Right hindlimb (tissue), 1 donor: Measurements from ENCODE around the gene MYOZ3.

ENCODE experiments used
- DNase-seq: peaks from one replicate; pipeline ENCODE4 v3.0.0-alpha.2; 2018

Gene MYOZ3

GRCh38 chr5:150644058-150644457, 17.0 kb upstream of the MYOZ3 start:
- no peak for DNase-seq

GRCh38 chr5:150644514-150644913, 16.5 kb upstream of the MYOZ3 start:
- DNase-seq = no peak

- DNase-seq = no peak
Measured at GRCh38 chr5:150645070-150645700, 15.9 kb upstream of the MYOZ3 start.

DNA sequence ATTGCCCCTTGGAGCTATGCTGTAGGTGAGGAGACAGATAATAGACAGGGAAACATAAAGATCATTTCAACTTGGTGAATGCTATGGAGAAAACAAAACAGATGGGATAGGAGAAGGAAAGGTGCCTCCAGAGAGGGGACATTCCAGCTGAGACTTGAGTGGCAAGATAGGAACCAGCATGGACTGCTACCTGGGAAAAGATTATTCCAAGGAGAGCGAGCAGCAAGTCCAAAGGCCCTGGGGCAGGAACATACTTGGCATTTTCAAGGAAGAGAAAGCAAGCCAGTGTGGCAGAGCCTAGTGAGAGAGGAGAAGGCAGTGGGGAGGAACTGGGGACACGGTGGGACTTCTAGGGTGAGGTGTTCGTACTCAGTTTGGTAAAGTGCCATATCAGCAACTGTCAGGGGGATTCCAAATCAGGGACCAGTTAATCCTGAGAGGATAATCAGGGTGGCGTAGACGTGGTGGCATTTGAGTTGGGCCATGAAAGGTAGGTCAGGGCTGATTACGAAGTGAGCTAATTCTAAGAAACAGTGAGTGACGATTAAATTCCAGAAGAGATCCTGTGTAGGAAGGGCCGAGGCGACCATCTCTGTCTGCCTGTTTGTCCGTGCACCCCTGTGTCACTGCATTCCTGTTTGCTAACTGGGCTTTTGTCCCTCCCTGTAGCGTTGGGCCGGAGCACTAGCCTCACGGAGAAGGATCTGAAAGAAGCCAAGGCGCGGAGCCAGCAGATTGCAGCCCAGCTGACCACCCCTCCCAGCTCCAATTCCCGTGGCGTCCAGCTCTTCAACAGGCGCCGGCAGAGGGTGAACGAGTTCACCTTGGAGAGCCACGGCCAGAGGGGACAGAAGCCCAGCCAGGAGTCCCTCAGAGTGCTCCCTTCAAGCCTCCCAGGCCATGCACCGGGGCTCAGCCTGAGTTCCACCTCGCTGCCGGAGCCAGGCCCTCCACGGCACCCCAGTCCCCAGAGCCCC, 13.5 kb upstream of the MYOZ3 start:
- no peak for DNase-seq

DNA sequence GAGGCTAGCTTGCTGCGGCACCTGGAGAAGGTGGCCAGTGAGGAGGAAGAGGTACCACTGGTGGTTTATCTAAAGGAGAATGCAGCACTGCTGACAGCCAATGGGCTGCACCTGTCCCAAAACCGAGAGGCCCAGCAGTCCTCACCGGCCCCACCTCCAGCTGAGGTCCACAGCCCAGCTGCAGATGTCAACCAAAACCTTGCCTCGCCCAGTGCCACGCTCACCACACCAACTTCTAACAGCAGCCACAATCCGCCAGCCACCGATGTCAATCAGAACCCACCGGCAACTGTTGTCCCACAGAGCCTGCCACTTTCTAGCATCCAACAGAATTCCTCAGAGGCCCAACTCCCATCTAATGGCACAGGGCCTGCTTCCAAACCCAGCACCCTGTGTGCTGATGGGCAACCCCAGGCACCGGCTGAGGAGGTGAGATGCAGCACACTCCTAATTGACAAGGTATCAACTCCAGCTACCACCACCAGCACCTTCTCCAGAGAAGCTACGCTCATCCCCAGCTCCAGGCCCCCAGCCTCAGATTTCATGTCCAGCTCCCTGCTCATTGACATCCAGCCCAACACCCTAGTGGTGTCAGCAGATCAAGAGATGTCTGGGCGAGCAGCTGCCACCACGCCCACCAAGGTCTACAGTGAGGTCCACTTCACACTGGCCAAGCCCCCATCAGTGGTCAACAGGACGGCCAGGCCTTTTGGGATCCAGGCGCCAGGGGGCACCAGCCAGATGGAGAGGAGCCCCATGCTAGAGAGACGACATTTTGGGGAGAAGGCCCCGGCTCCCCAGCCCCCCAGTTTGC, 12.6 kb upstream of the MYOZ3 start:
- no peak for DNase-seq

GRCh38 chr5:150649108-150650020, 11.7 kb upstream of the MYOZ3 start:
- DNase-seq = no peak

DNA sequence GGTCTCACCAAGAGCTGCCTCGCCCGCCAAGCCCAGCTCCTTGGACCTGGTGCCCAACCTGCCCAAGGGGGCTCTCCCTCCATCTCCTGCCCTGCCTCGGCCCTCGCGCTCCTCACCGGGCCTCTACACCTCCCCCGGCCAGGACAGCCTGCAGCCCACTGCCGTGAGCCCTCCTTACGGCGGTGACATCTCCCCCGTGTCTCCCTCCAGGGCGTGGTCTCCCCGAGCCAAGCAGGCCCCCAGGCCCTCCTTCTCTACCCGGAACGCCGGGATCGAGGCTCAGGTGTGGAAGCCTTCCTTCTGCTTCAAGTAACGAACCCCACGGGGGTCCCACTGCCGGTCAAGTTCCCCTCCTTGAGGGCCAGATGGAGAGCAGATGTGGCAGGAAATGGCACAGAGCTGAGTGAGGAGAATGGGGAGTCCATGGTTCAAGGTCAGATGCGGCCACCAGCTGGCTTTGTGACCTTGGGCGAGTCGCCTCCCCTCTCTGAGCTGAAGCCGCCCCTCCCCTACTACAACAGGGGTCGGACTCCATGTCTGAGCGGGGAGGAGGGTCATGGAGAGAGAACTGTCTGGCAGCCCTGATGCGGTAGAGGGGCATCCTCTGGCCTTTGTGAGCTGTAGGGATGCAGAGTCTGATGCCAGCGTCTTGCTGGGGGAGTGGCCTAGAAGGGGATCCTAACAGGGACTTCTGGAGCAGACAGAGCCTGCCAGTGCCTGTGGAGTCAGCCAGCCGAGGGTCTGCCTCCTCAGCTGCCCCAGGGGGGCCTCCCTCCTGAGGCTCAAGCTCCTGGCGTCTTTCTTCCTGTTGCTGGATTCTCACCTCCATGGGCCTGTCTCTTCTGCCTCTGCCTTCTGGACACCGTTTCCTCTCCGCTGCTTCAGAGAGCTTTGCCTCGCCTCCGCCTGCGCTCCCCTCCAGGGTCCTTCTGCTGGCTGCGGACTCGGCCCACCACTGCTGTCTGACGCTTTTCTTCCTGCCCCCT, 10.7 kb upstream of the MYOZ3 start:
- DNase-seq = no peak

- DNase-seq = no peak
Measured at GRCh38 chr5:150651382-150651781, 9.7 kb upstream of the MYOZ3 start.

DNA sequence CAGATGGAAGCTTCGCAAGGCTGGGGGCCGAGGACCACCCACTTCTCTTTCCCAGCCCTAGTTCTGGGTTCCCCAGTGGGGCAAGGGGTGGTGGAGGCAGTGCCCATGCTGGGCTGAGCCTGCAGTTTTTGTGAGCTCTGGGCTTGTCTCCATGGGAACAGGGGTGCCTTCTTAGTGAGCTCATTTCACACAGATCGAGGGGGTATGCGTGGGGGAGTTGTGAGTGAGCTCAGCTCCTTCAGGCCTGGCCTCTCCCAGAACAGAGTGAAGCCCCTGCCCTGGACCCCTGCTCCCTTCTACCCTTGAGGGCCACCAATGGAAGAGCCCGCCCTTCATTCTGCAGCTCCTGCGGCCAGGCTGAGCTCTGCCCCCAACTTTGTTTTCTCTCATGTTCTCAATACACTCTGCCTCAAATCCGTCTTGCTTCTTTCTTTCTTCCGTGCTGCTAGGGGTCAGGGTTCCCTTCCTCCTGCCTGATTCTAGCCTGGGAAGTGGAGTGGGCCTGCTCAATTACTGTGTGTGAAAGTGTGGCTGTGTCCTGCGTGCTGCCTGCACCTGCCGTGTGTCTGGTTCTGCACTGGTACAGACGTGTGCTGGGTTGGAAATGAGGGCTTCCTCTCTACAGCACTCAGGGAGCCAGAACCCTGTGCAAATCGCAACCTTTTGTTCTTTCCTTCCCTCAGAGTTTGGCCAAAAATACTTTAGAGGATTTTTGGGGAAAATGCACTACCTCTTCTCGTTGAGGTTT, 9.0 kb upstream of the MYOZ3 start:
- no peak for DNase-seq

DNA sequence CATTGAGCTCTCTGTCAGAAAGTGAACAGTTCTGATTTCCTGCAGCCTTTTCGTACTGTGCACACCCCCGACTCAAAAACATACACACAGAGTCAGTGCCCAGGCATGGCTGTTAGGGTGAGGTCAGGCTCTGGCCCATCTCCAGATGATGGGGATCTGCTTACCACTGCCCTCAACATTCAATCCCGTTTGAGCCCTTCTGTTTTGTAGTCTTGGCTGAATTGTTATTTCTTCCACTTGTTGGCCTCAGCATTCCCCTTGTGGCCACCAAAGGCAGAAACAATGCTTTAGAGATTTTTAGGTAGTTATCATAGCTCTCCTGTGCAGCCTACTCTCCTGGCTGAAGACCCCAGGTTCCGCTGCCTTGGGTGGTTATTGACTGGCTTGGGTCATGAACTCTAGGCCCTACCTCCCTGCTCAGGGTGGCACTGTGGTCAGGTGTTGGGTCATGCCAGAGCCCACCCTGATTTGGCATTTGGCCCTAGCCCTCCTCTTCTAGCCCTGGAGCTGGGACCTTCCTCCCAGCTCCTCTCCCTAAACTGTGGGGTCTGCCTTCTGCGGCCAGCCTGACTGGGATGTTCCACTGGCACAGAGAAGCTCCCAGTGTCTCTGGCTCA, 7.8 kb upstream of the MYOZ3 start:
- no peak for DNase-seq

DNA sequence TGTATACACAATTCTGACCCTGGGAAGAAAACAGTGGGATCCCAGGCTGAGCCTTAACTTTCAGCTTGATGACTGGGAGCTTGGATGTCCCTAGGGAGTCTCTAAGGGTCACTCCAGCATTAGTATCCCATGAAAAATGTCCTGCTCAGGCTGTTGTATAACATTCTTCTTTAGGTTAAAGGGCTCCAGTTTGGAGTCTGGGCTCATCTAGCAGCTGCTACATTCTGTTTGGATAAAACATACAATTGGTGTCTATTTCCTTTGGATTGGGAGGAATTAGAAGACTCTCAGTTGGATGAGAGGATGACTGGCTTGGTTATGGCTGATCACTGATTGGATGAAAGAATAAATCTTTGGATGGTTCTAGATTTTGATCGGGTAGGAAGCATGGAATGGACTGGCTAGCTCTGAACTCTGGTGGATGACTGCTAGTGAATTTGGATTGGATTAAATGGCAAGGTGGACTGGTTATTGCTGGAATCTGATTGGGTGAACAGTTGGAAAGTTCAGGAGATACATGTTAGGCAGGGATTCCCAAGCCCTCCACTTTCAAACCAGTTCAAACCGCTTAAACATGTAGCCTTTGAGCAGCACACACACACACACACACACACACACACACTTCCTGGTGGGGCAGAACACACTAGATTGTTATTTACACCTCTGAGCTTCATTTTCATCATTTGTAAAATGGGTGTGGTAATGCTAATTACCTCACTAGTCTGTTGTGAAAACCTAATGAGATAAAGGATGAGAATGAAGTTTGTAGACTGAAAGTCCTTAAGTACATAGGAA, 7.1 kb upstream of the MYOZ3 start:
- DNase-seq = no peak

DNA sequence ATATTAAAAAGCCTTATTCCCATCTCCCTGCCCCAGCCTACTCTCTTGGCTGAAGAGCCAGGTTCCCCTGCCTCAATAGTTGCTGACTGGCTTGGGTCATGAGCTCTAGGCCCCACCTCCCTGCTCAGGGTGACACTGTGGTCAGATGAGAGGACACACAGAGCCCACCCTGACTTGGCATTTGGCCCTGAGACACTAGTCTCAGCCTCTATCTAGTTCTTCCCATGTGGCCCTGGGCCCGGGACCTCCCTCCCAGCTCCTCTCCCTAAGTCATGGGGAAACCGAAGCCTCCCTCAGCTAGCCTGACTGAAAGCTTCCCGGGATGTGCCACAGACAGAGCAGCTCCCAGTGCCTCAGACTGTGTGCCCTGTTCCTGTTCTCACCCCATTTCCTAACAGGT, 5.8 kb upstream of the MYOZ3 start:
- DNase-seq = no peak

DNA sequence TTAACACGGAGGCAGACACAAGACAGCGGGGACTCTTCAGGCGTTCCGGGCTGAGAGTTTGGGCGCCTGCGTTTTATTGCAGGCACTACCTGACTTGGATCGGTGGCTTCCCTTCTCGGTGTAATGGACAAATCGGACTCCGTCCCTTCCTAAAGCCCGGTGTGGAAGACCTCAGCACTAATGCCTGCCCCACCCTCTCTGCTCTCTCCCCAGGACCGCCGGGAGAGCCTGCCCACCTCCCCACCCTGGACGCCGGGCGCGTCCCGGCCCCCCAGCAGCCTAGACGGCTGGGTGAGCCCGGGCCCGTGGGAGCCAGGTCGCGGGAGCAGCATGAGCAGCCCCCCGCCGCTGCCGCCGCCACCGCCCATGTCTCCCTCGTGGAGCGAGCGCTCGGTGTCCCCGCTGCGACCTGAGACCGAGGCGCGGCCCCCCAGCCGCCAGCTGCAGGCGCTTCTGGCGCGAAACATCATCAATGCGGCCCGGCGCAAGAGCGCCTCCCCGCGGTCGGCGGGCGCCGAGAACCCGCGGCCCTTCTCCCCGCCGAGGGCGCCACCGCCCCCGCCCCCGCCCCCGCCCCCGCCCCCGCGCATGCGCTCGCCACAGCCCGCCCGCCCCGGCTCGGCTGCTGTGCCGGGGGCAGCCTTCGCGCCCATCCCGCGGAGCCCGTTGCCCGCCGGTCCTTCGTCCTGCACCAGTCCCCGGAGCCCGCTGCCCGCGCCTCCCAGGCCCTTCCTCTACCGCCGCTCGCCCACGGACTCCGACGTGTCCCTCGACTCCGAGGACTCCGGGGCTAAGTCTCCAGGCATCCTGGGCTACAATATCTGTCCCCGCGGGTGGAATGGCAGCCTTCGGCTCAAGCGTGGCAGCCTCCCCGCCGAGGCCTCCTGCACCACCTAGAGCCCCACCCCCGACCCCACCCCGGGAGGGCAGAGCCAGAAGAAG, 4.6 kb upstream of the MYOZ3 start:
- peak; percentile 92 for DNase-seq

GRCh38 chr5:150658121-150658520, 2.9 kb upstream of the MYOZ3 start:
- no peak for DNase-seq

- DNase-seq = peak; percentile 18
Measured at GRCh38 chr5:150658699-150659265, 2.3 kb upstream of the MYOZ3 start.

DNA sequence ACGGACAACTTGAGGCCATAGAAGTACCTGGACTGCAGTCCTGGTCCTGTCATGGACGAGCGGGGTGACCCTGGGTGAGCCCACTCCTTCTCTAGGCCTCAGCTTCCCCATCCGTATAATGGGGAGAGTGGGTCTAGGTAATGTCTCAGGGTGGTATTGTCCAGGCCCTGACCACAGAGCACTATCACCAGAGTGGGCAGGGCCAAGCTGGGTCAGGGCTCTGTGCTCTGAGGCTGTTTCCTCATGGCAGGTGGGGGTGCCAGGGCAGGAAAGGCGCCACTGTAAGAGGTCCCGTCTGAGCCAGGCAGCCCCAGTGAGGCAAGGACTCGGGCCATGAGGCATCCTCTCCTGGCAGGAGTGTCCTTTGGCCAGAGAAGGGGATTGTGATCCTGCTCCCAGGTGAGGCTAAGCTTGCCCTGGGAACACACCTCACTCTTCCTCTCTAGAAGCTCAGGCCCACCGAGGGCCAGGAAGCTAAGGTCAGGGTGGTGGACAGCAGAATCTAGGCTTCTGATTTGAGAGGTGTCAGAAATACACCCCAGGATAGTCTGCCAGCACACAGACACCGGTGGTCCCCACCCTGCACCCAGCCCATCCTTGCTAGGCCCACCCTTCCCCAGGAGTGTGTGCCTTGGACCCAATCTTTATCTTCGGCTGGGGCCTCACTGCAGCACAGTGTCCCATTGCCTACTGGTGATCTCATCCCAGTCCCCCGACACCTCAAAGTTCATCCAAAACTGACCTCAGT, 1.5 kb upstream of the MYOZ3 start:
- DNase-seq = peak; percentile 15
